IMR-90 (cell line): ENCODE measurements around the gene HRC. TPM values are rescaled to one million over a fixed set of nuclear protein-coding genes. Genes with fewer than 3 reads are reported as not detected.

Experiments
- ATAC-seq: fragments of 200-7000 bp; cut with Tn5 transposase; 2 replicates; pipeline ENCODE4 v1.9.1; 2020; ENCODE audit warnings: low read depth, mild to moderate bottlenecking, moderate library complexity
- BruUV-seq: library from RNA; stranded (reverse); fragments of 400-500 nt; replicated peaks from 2 replicates; lab custom pipeline; 2021; lab: Mats Ljungman, UMichigan
- CTCF ChIA-PET: fragments of 300-600 bp; formaldehyde crosslinking; extraction: SDS; loops from one replicate; lab custom pipeline; 2021; ENCODE audit warnings: antibody characterized with exemption; lab: Yijun Ruan, JAX
- POLR2A ChIA-PET: fragments of 300-600 bp; sonication (Branson Sonifier 250); formaldehyde crosslinking; loops from one replicate; lab custom pipeline; 2022; ENCODE audit warnings: antibody characterized with exemption; ENCODE audit not compliant: unreplicated experiment; lab: Charles Lee
- DNase-seq: peaks from one replicate; pipeline ENCODE4 v3.0.0; 2013
- H2AFZ ChIP-seq: replicated peaks from 2 replicates; pipeline ENCODE3; 2013; ENCODE audit warnings: low read length, mild to moderate bottlenecking; ENCODE audit not compliant: poor library complexity
- H2AK5ac ChIP-seq: 2 replicates; pipeline ENCODE4 v1.6.1; 2013; ENCODE audit warnings: low read depth, low read length, inconsistent platforms
- H2AK9ac ChIP-seq: replicated peaks from 2 replicates; pipeline ENCODE3; 2013; ENCODE audit warnings: mild to moderate bottlenecking, low read depth, low read length, moderate library complexity; ENCODE audit not compliant: poor library complexity
- H2BK120ac ChIP-seq: 2 replicates; pipeline ENCODE4 v1.6.1; 2013; ENCODE audit warnings: low read depth, low read length, inconsistent platforms
- H2BK15ac ChIP-seq: 3 replicates; pipeline ENCODE4 v1.6.1; 2013; ENCODE audit warnings: low read depth, low read length, inconsistent platforms
- H2BK20ac ChIP-seq: 2 replicates; pipeline ENCODE4 v1.6.1; 2013; ENCODE audit warnings: low read depth, mild to moderate bottlenecking, inconsistent platforms, low read length, moderate library complexity
- H2BK5ac ChIP-seq: 2 replicates; pipeline ENCODE4 v1.6.1; 2013; ENCODE audit warnings: mild to moderate bottlenecking, low read depth, low read length, inconsistent platforms; ENCODE audit not compliant: poor library complexity, severe bottlenecking
- H3K14ac ChIP-seq: replicated peaks from 2 replicates; pipeline ENCODE4 v1.6.1; 2013; ENCODE audit warnings: low read depth, low read length, inconsistent platforms
- H3K18ac ChIP-seq: 2 replicates; pipeline ENCODE4 v1.6.1; 2013; ENCODE audit warnings: low read depth, low read length, control low read depth
- H3K23ac ChIP-seq: 2 replicates; pipeline ENCODE4 v1.6.1; 2013; ENCODE audit warnings: low read depth, low read length, inconsistent platforms
- H3K27ac ChIP-seq: 2 replicates; pipeline ENCODE4 v1.5.1; 2013; ENCODE audit warnings: mild to moderate bottlenecking, control low read depth, low read length; ENCODE audit not compliant: insufficient read depth
- H3K27me3 ChIP-seq: 2 replicates; pipeline ENCODE4 v1.6.1; 2013; ENCODE audit warnings: low read length; ENCODE audit not compliant: control insufficient read depth, insufficient read depth
- H3K36me3 ChIP-seq: 2 replicates; pipeline ENCODE4 v1.6.1; 2013; ENCODE audit warnings: low read length, mixed read lengths; ENCODE audit not compliant: control insufficient read depth, insufficient read depth
- H3K4ac ChIP-seq: 2 replicates; pipeline ENCODE4 v1.6.1; 2013; ENCODE audit warnings: low read depth, low read length, inconsistent platforms
- H3K4me1 ChIP-seq: 2 replicates; pipeline ENCODE4 v1.6.1; 2013; ENCODE audit warnings: low read length, mixed read lengths; ENCODE audit not compliant: control insufficient read depth, insufficient read depth
- H3K4me2 ChIP-seq: 2 replicates; pipeline ENCODE4 v1.6.1; 2013; ENCODE audit warnings: low read depth, mild to moderate bottlenecking, control low read depth, low read length, moderate library complexity
- H3K4me3 ChIP-seq: 2 replicates; pipeline ENCODE4 v1.5.1; 2013; ENCODE audit warnings: low read depth, mild to moderate bottlenecking, control low read depth, low read length, moderate library complexity; ENCODE audit not compliant: insufficient read depth
- H3K56ac ChIP-seq: 2 replicates; pipeline ENCODE4 v1.6.1; 2013; ENCODE audit warnings: low read length, inconsistent platforms; ENCODE audit not compliant: insufficient read depth; ENCODE audit errors: extremely low read depth
- H3K79me1 ChIP-seq, 2 experiments: 2 replicates each; pipeline ENCODE4 v1.6.1; 2013; ENCODE audit warnings: low read length in 2 of 2, inconsistent platforms in 1 of 2, low read depth in 1 of 2
- H3K9ac ChIP-seq: 2 replicates; pipeline ENCODE4 v1.6.1; 2013; ENCODE audit warnings: low read depth, low read length, control low read depth
- H3K9me1 ChIP-seq: 2 replicates; pipeline ENCODE4 v1.6.1; 2013; ENCODE audit warnings: low read length, inconsistent platforms; ENCODE audit not compliant: insufficient read depth
- H3K9me3 ChIP-seq: 2 replicates; pipeline ENCODE4 v1.6.1; 2013; ENCODE audit warnings: low read length; ENCODE audit not compliant: control insufficient read depth, insufficient read depth
- H4K20me1 ChIP-seq: 2 replicates; pipeline ENCODE4 v1.6.1; 2013; ENCODE audit warnings: low read length, inconsistent platforms; ENCODE audit not compliant: insufficient read depth
- H4K5ac ChIP-seq: 2 replicates; pipeline ENCODE4 v1.6.1; 2013; ENCODE audit warnings: mild to moderate bottlenecking, low read depth, low read length, control low read depth
- H4K8ac ChIP-seq, 2 experiments: 2 replicates each; pipeline ENCODE4 v1.6.1; 2013; ENCODE audit warnings: low read depth in 2 of 2, low read length in 2 of 2, control low read depth in 1 of 2, inconsistent platforms in 1 of 2
- H4K91ac ChIP-seq: 2 replicates; pipeline ENCODE4 v1.6.1; 2013; ENCODE audit warnings: low read depth, low read length, inconsistent platforms; ENCODE audit not compliant: insufficient read depth
- CEBPB ChIP-seq: IDR thresholded peaks from 2 replicates; pipeline ENCODE4 v1.6.1; 2012; ENCODE audit warnings: low read depth, low read length, improper control_type of control experiment
- CHD1 ChIP-seq: IDR thresholded peaks from 2 replicates; pipeline ENCODE4 v1.6.1; 2012; ENCODE audit warnings: low read depth, low read length, improper control_type of control experiment
- CTCF ChIP-seq: conservative IDR thresholded peaks from 2 replicates; pipeline ENCODE4 v1.5.1; 2012; ENCODE audit warnings: mild to moderate bottlenecking, low read depth, low read length, improper control_type of control experiment
- ELK1 ChIP-seq: fragments of 150-350 bp; IDR thresholded peaks from 2 replicates; pipeline ENCODE4 v1.6.1; 2016; ENCODE audit warnings: low read depth, mild to moderate bottlenecking, low read length, moderate library complexity, borderline replicate concordance
- FOS ChIP-seq: fragments of 150-350 bp; IDR thresholded peaks from 2 replicates; pipeline ENCODE4 v1.6.1; 2016; ENCODE audit warnings: low read depth, low read length
- MAFK ChIP-seq: IDR thresholded peaks from 2 replicates; pipeline ENCODE4 v1.6.1; 2012; ENCODE audit warnings: low read depth, low read length, improper control_type of control experiment
- MAZ ChIP-seq: IDR thresholded peaks from 2 replicates; pipeline ENCODE4 v1.6.1; 2012; ENCODE audit warnings: low read depth, mild to moderate bottlenecking, low read length, improper control_type of control experiment, moderate library complexity, borderline replicate concordance
- MXI1 ChIP-seq: IDR thresholded peaks from 2 replicates; pipeline ENCODE4 v1.6.1; 2012; ENCODE audit warnings: low read depth, mild to moderate bottlenecking, low read length, moderate library complexity, borderline replicate concordance
- NFE2L2 ChIP-seq: fragments of 150-350 bp; IDR thresholded peaks from 2 replicates; pipeline ENCODE4 v1.6.1; 2016; ENCODE audit warnings: low read depth, mild to moderate bottlenecking, low read length
- POLR2A ChIP-seq: IDR thresholded peaks from 2 replicates; pipeline ENCODE4 v1.6.1; 2012; ENCODE audit warnings: mild to moderate bottlenecking, low read depth, low read length
- RAD21 ChIP-seq: IDR thresholded peaks from 2 replicates; pipeline ENCODE4 v1.6.1; 2012; ENCODE audit warnings: low read length, improper control_type of control experiment
- RCOR1 ChIP-seq: IDR thresholded peaks from 2 replicates; pipeline ENCODE4 v1.6.1; 2012; ENCODE audit warnings: mild to moderate bottlenecking, low read length, improper control_type of control experiment; ENCODE audit not compliant: insufficient replicate concordance
- RFX5 ChIP-seq: IDR thresholded peaks from 2 replicates; pipeline ENCODE4 v1.8.0; 2012; ENCODE audit warnings: low read depth, mild to moderate bottlenecking, low read length, moderate library complexity
- SMC3 ChIP-seq: fragments of 150-350 bp; IDR thresholded peaks from 2 replicates; pipeline ENCODE4 v1.6.1; 2016; ENCODE audit warnings: low read depth, mild to moderate bottlenecking, antibody characterized with exemption, low read length, moderate library complexity
- USF2 ChIP-seq: fragments of 150-350 bp; IDR thresholded peaks from 2 replicates; pipeline ENCODE4 v1.6.1; 2017; ENCODE audit warnings: mild to moderate bottlenecking, antibody characterized with exemption, low read length, low read depth
- WGBS, 2 experiments: methylation state at CpG; one replicate each; pipeline versions ENCODE4 v1.1.5 to v1.1.7; 2013; ENCODE audit warnings: missing lambda C conversion rate in 2 of 2; ENCODE audit not compliant: insufficient read length in 1 of 2; ENCODE audit errors: extremely low coverage in 2 of 2; 5-methylcytosine and 5-hydroxymethylcytosine counted together
- dilution Hi-C: fragments of 300-500 bp; cut with HindIII; formaldehyde crosslinking; loops from one replicate; pipeline ENCODE4 v1.14.3; 2018; ENCODE audit warnings: low sequenced_read_pairs; ENCODE audit not compliant: unreplicated experiment
- in situ Hi-C: fragments of 300-500 bp; cut with MboI; formaldehyde crosslinking; loops from 3 replicates; pipeline ENCODE4 v1.14.3; 2019; ENCODE audit warnings: low sequenced_read_pairs, inconsistent platforms, mixed read lengths
- intact Hi-C: fragments of 100-400 bp; cut with micrococcal nuclease; formaldehyde crosslinking; loops from 2 replicates; pipeline ENCODE4 v1.10.0; 2022
- polyA plus RNA-seq, 3 experiments: library from polyadenylated mRNA; depleted of rRNA; stranded (reverse); fragments of >200 nt; gene quantifications; 2 replicates each; pipeline ENCODE4 v1.2.3, GENCODE V29; 2012; ENCODE audit warnings: low replicate concordance in 1 of 3
- total RNA-seq: library from RNA; depleted of rRNA; stranded (reverse); fragments of >200 nt; gene quantifications from 2 replicates; pipeline ENCODE4 v1.2.3, GENCODE V29; 2012

The HRC gene
- total and polyA plus RNA-seq, 2 of the 4 experiments (the other 2 are of a cell fraction): 0.03 TPM; not detected in 1

GRCh38 chr19:49173198-49173597 is 18.0 kb upstream of the HRC start:
- no peak overlapping the region for H3K56ac ChIP-seq
- no peaks in the 10 kb centered on the region for H3K9me3 ChIP-seq
- no TSS peak for BruUV-seq
- no peaks in the 10 kb centered on the region for H3K4me1 ChIP-seq
- H4K8ac ChIP-seq: no peak overlapping the region
- no peak overlapping the region for H2AK9ac ChIP-seq
- H3K4me2 ChIP-seq: no peak overlapping the region
- intact Hi-C loops (no loop called here), in situ Hi-C loops (no loop called here), dilution Hi-C loops (no loop called here)
- TF ChIP-seq MAZ: no peak
- TF ChIP-seq CTCF: no peak
- TF ChIP-seq CHD1: no peak
- TF ChIP-seq RCOR1: no peak
- no peak for TF ChIP-seq SMC3
- TF ChIP-seq POLR2A: no peak
- TF ChIP-seq USF2: no peak
- TF ChIP-seq CEBPB: no peak
- no peak for TF ChIP-seq MAFK
- TF ChIP-seq MXI1: no peak
- TF ChIP-seq ELK1: no peak
- no peak for TF ChIP-seq NFE2L2
- no peak for TF ChIP-seq RAD21
- no peak for TF ChIP-seq FOS
- TF ChIP-seq RFX5: no peak
- no peak overlapping the region for H2BK15ac ChIP-seq
- ATAC-seq (no peak), DNase-seq (no peak)
- H3K4me3 ChIP-seq: no peak overlapping the region
- no peak overlapping the region for H2BK120ac ChIP-seq
- H3K36me3 ChIP-seq: peaks cover 42% of the 10 kb centered on the region
- H3K79me1 ChIP-seq: no peaks in the 10 kb centered on the region
- no peak overlapping the region for H4K5ac ChIP-seq
- no peak overlapping the region for H2AK5ac ChIP-seq
- H4K20me1 ChIP-seq: no peaks in the 10 kb centered on the region
- H3K4ac ChIP-seq: no peak overlapping the region
- no peak overlapping the region for H2BK20ac ChIP-seq
- no peak overlapping the region for H3K18ac ChIP-seq
- H3K9me1 ChIP-seq: no peaks in the 10 kb centered on the region
- no peak overlapping the region for H3K23ac ChIP-seq
- H2AFZ ChIP-seq: no peak overlapping the region
- no peak overlapping the region for H3K9ac ChIP-seq
- ChIA-PET POLR2A (no interaction called here), CTCF (no interaction called here)
- WGBS, 2 experiments: 100% methylated on average over 1 of the region's 2 CpGs; no CpG with 5 or more reads in 1 of the 2 experiments
- H2BK5ac ChIP-seq: no peak overlapping the region
- H3K27ac ChIP-seq: no peak overlapping the region
- H3K27me3 ChIP-seq: no peaks in the 10 kb centered on the region
- no peak overlapping the region for H4K91ac ChIP-seq
- no peak overlapping the region for H3K14ac ChIP-seq
